Astrocyte (in vitro differentiated cells and primary cell): ENCODE results near the gene FSIP1. TPM values are rescaled to one million over a fixed set of nuclear protein-coding genes. Genes with fewer than 3 reads are reported as not detected.

Experiments used
- DNase-seq: peaks from one replicate; pipeline ENCODE4 v3.0.0-alpha.2; 2010; ENCODE audit warnings: low read depth
- FAIRE-seq: peaks from 2 replicates; lab custom pipeline; 2011; peaks lifted over from hg19 to GRCh38; lab: Jason Lieb, UNC
- H2AFZ ChIP-seq: 2 replicates; pipeline ENCODE4 v1.6.0; 2012; ENCODE audit warnings: low read depth, low read length, inconsistent platforms
- H3K27ac ChIP-seq: 2 replicates; pipeline ENCODE4 v1.5.1; 2011; ENCODE audit warnings: low read depth, low read length, inconsistent platforms
- H3K27me3 ChIP-seq: 2 replicates; pipeline ENCODE4 v1.6.0; 2011; ENCODE audit warnings: low read length, inconsistent platforms; ENCODE audit not compliant: insufficient read depth
- H3K36me3 ChIP-seq: 2 replicates; pipeline ENCODE4 v1.5.1; 2011; ENCODE audit warnings: low read length, inconsistent platforms; ENCODE audit not compliant: insufficient read depth
- H3K4me1 ChIP-seq: 2 replicates; pipeline ENCODE4 v1.5.1; 2011; ENCODE audit warnings: low read length, inconsistent platforms; ENCODE audit not compliant: insufficient read depth
- H3K4me2 ChIP-seq: 2 replicates; pipeline ENCODE4 v1.6.0; 2012; ENCODE audit warnings: low read length, inconsistent platforms
- H3K4me3 ChIP-seq: 2 replicates; pipeline ENCODE4 v1.5.1; 2011; ENCODE audit warnings: low read depth, mild to moderate bottlenecking, low read length, inconsistent platforms; ENCODE audit not compliant: insufficient read depth
- H3K79me2 ChIP-seq: 2 replicates; pipeline ENCODE4 v1.6.0; 2012; ENCODE audit warnings: mild to moderate bottlenecking, low read length, inconsistent platforms; ENCODE audit not compliant: insufficient read depth
- H3K9ac ChIP-seq: 2 replicates; pipeline ENCODE4 v1.6.0; 2012; ENCODE audit warnings: mild to moderate bottlenecking, low read length, inconsistent platforms
- H3K9me3 ChIP-seq: 2 replicates; pipeline ENCODE4 v1.5.1; 2012; ENCODE audit warnings: low read depth, mild to moderate bottlenecking, low read length, inconsistent platforms; ENCODE audit not compliant: insufficient read depth
- H4K20me1 ChIP-seq: 2 replicates; pipeline ENCODE4 v1.6.0; 2012; ENCODE audit warnings: low read length, inconsistent platforms; ENCODE audit not compliant: insufficient read depth
- H3K27ac Mint-ChIP-seq: one replicate; pipeline ENCODE4 v1.8.0; 2021; ENCODE audit warnings: mild to moderate bottlenecking, mixed read lengths; ENCODE audit not compliant: unreplicated experiment
- H3K27me3 Mint-ChIP-seq: one replicate; pipeline ENCODE4 v1.8.0; 2021; ENCODE audit warnings: low read depth, mixed read lengths; ENCODE audit not compliant: unreplicated experiment
- H3K36me3 Mint-ChIP-seq: one replicate; pipeline ENCODE4 v1.8.0; 2021; ENCODE audit warnings: low read depth, mixed read lengths; ENCODE audit not compliant: unreplicated experiment
- H3K4me1 Mint-ChIP-seq: one replicate; pipeline ENCODE4 v1.8.0; 2021; ENCODE audit warnings: low read depth, mixed read lengths; ENCODE audit not compliant: unreplicated experiment
- H3K4me3 Mint-ChIP-seq: one replicate; pipeline ENCODE4 v1.8.0; 2021; ENCODE audit warnings: mild to moderate bottlenecking, moderate library complexity, mixed read lengths; ENCODE audit not compliant: unreplicated experiment
- H3K9me3 Mint-ChIP-seq: one replicate; pipeline ENCODE4 v1.8.0; 2021; ENCODE audit warnings: mild to moderate bottlenecking, mixed read lengths; ENCODE audit not compliant: unreplicated experiment
- EZH2 ChIP-seq: IDR thresholded peaks from 2 replicates; pipeline ENCODE4 v1.6.1; 2012; ENCODE audit warnings: mild to moderate bottlenecking, low read length, inconsistent platforms; ENCODE audit not compliant: insufficient read depth
- total RNA-seq: library from RNA; stranded (reverse); gene quantifications from 2 replicates; pipeline ENCODE4 v1.2.1, GENCODE V29; 2021
- TF ChIP-seq, protein P1 (sequence below): IDR thresholded peaks from 2 replicates; pipeline ENCODE4 v1.5.1; 2011; ENCODE audit warnings: low read depth, mild to moderate bottlenecking, inconsistent platforms, low read length, moderate library complexity; ENCODE audit not compliant: insufficient read depth

Gene FSIP1
- total RNA-seq, 1 donor from 2014 or later = 0.77 TPM

DNA sequence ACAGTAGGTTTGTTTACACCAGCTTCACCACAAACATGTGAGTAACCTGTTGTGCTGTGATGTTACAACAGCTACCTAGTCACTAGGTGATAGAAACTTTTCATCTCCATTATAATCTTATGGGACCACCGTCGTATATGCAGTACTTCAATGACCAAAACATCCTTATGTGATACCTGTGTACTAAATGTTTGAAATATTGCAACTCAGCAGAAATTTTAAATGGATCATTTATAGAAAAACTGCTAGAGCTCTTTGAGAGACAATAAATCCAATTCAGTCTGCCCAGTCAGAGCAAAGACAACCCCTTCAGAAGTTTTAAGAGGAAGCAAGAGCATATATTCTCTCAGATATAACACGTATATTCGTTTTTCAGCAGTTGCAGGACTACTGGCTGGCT is 128.3 kb downstream of the FSIP1 start:
- H3K27me3 Mint-ChIP-seq = no peaks in the 10 kb centered on the region
- peaks cover 4% of the 10 kb centered on the region for H3K9me3 Mint-ChIP-seq
- H3K36me3 ChIP-seq = no peaks in the 10 kb centered on the region
- H3K27ac ChIP-seq = no peak overlapping the region
- TF ChIP-seq, protein P1, sequence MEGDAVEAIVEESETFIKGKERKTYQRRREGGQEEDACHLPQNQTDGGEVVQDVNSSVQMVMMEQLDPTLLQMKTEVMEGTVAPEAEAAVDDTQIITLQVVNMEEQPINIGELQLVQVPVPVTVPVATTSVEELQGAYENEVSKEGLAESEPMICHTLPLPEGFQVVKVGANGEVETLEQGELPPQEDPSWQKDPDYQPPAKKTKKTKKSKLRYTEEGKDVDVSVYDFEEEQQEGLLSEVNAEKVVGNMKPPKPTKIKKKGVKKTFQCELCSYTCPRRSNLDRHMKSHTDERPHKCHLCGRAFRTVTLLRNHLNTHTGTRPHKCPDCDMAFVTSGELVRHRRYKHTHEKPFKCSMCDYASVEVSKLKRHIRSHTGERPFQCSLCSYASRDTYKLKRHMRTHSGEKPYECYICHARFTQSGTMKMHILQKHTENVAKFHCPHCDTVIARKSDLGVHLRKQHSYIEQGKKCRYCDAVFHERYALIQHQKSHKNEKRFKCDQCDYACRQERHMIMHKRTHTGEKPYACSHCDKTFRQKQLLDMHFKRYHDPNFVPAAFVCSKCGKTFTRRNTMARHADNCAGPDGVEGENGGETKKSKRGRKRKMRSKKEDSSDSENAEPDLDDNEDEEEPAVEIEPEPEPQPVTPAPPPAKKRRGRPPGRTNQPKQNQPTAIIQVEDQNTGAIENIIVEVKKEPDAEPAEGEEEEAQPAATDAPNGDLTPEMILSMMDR = no peak
- TF ChIP-seq EZH2 = no peak
- H3K27me3 ChIP-seq = no peaks in the 10 kb centered on the region
- H3K4me3 ChIP-seq = no peak overlapping the region
- DNase-seq = no peak
- no peak overlapping the region for H3K4me3 Mint-ChIP-seq
- no peak overlapping the region for H2AFZ ChIP-seq
- no peaks in the 10 kb centered on the region for H3K36me3 Mint-ChIP-seq
- H3K4me2 ChIP-seq = no peak overlapping the region
- peaks cover 6% of the 10 kb centered on the region for H3K4me1 Mint-ChIP-seq
- FAIRE-seq = peak; percentile 9
- H4K20me1 ChIP-seq = no peaks in the 10 kb centered on the region
- H3K27ac Mint-ChIP-seq = no peak overlapping the region
- no peak overlapping the region for H3K9ac ChIP-seq
- H3K4me1 ChIP-seq = peaks cover 6% of the 10 kb centered on the region
- no peaks in the 10 kb centered on the region for H3K9me3 ChIP-seq
- no peaks in the 10 kb centered on the region for H3K79me2 ChIP-seq

DNA sequence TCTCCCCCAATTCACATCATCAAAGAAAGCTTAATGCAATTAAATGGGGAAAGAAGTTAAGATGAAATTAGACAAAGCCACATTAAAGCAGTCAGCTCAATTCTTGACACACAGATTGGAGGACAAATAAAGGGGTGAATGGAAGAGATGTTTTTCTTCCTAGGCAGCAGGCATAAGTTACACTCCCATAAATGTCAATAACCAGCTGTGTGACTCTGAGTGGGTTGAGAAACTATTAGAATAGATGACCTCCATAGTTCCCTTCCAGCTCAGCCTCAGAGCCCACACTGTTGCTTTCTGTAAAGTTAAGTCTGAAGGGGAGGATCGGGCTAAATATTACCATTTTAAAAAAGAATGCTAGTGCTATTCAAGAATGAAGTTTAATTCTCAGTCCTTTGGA is 130.8 kb downstream of the FSIP1 start:
- H3K79me2 ChIP-seq = no peaks in the 10 kb centered on the region
- Mint-ChIP-seq H3K9me3 (no peaks in the 10 kb centered on the region), H3K36me3 (no peaks in the 10 kb centered on the region), H3K27ac (no peak overlapping the region), H3K27me3 (no peaks in the 10 kb centered on the region), H3K4me1 (peaks cover 4% of the 10 kb centered on the region), H3K4me3 (no peak overlapping the region)
- H3K27me3 ChIP-seq = no peaks in the 10 kb centered on the region
- FAIRE-seq = no peak
- H3K36me3 ChIP-seq = no peaks in the 10 kb centered on the region
- no peak overlapping the region for H2AFZ ChIP-seq
- H4K20me1 ChIP-seq = no peaks in the 10 kb centered on the region
- H3K27ac ChIP-seq = no peak overlapping the region
- H3K4me2 ChIP-seq = no peak overlapping the region
- TF ChIP-seq, protein P1 = no peak
- TF ChIP-seq EZH2 = no peak
- H3K9me3 ChIP-seq = no peaks in the 10 kb centered on the region
- H3K4me1 ChIP-seq = peaks cover under 1% of the 10 kb centered on the region
- H3K4me3 ChIP-seq = no peak overlapping the region
- DNase-seq = no peak
- no peak overlapping the region for H3K9ac ChIP-seq

DNA sequence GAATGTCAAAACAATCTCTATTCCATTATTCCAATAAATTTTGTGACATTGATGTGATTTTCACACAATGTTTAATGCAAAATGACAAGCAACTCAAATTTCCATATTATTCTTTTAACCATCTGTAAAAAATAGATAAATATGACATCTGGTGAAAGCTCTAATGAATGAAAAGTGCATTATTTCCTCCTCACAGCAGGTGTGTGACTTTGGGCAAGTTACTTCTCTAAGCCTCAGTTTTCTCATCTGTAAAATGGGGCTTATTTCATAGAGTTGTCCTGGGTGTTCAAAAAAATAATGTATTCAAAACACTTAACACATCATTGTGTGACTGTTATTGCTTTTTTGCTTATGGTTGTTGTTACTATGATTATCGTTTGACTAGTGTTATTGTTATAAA is 131.3 kb downstream of the FSIP1 start:
- no peak overlapping the region for H3K4me3 ChIP-seq
- no peak for FAIRE-seq

More for the DNA sequence above, 131.3 kb downstream of the FSIP1 start:
- Histone ChIP-seq H3K4me2 (no peak overlapping the region), H3K79me2 (no peaks in the 10 kb centered on the region), H3K9ac (no peak overlapping the region), H2AFZ (no peak overlapping the region), H3K27me3 (no peaks in the 10 kb centered on the region), H3K9me3 (no peaks in the 10 kb centered on the region), H3K27ac (no peak overlapping the region), H3K36me3 (no peaks in the 10 kb centered on the region), H4K20me1 (no peaks in the 10 kb centered on the region), H3K4me1 (no peaks in the 10 kb centered on the region)
- TF ChIP-seq, protein P1 = no peak
- no peak for TF ChIP-seq EZH2
- no peaks in the 10 kb centered on the region for H3K9me3 Mint-ChIP-seq
- DNase-seq = no peak
- H3K27me3 Mint-ChIP-seq = no peaks in the 10 kb centered on the region
- no peak overlapping the region for H3K4me3 Mint-ChIP-seq
- no peaks in the 10 kb centered on the region for H3K36me3 Mint-ChIP-seq
- no peak overlapping the region for H3K27ac Mint-ChIP-seq
- peaks cover 4% of the 10 kb centered on the region for H3K4me1 Mint-ChIP-seq
